Trophoblast cell (in vitro differentiated cells and primary cell): ENCODE measurements around the gene TMEM256.

Source experiments
- DNase-seq, 2 donors: peaks; one replicate each; pipeline ENCODE4 v3.0.0-alpha.2; 2016
- H2AFZ ChIP-seq: 2 replicates; pipeline ENCODE4 v1.6.1; 2013; ENCODE audit warnings: low read length, moderate library complexity, mild to moderate bottlenecking; ENCODE audit not compliant: insufficient read depth, poor library complexity
- H2AK5ac ChIP-seq: 2 replicates; pipeline ENCODE4 v1.6.1; 2013; ENCODE audit warnings: mild to moderate bottlenecking, low read length
- H2BK120ac ChIP-seq: 2 replicates; pipeline ENCODE4 v1.6.1; 2013; ENCODE audit warnings: low read length, mild to moderate bottlenecking, moderate library complexity; ENCODE audit not compliant: insufficient read depth, poor library complexity
- H2BK12ac ChIP-seq: 2 replicates; pipeline ENCODE4 v1.6.1; 2013; ENCODE audit warnings: mild to moderate bottlenecking, low read length, moderate library complexity
- H2BK5ac ChIP-seq: 2 replicates; pipeline ENCODE4 v1.6.1; 2013; ENCODE audit warnings: low read length, low read depth, moderate library complexity, mild to moderate bottlenecking; ENCODE audit not compliant: poor library complexity
- H3K14ac ChIP-seq: 2 replicates; pipeline ENCODE4 v1.6.1; 2013; ENCODE audit warnings: mild to moderate bottlenecking, low read length
- H3K18ac ChIP-seq: 2 replicates; pipeline ENCODE4 v1.6.1; 2013; ENCODE audit warnings: mild to moderate bottlenecking, low read length
- H3K23ac ChIP-seq: 2 replicates; pipeline ENCODE4 v1.6.1; 2013; ENCODE audit warnings: low read length
- H3K27ac ChIP-seq: 2 replicates; pipeline ENCODE4 v1.5.1; 2013; ENCODE audit warnings: low read depth, mild to moderate bottlenecking, inconsistent platforms, low read length, moderate library complexity
- H3K27me3 ChIP-seq: 2 replicates; pipeline ENCODE4 v1.6.1; 2013; ENCODE audit warnings: inconsistent platforms, mild to moderate bottlenecking, low read length, moderate library complexity; ENCODE audit not compliant: insufficient read depth
- H3K36me3 ChIP-seq, 2 experiments: 1 replicate in 1 of 2; 2 replicates in 1 of 2; pipeline ENCODE4 v1.6.1; 2013; ENCODE audit warnings: low read length in 2 of 2, mild to moderate bottlenecking in 2 of 2, moderate library complexity in 1 of 2; ENCODE audit not compliant: insufficient read depth in 2 of 2, control insufficient read depth in 1 of 2
- H3K4ac ChIP-seq: 2 replicates; pipeline ENCODE4 v1.6.1; 2013; ENCODE audit warnings: low read depth, mild to moderate bottlenecking, low read length, moderate library complexity
- H3K4me1 ChIP-seq, 2 experiments: 1 replicate in 1 of 2; 2 replicates in 1 of 2; pipeline ENCODE4 v1.6.1; 2013; ENCODE audit warnings: low read length in 2 of 2, mild to moderate bottlenecking in 2 of 2, moderate library complexity in 1 of 2; ENCODE audit not compliant: insufficient read depth in 2 of 2, control insufficient read depth in 1 of 2
- H3K4me2 ChIP-seq: 2 replicates; pipeline ENCODE4 v1.6.1; 2013; ENCODE audit warnings: inconsistent platforms, mild to moderate bottlenecking, low read length, moderate library complexity
- H3K4me3 ChIP-seq: 2 replicates; pipeline ENCODE4 v1.5.1; 2013; ENCODE audit warnings: mild to moderate bottlenecking, low read depth, low read length, inconsistent platforms
- H3K79me1 ChIP-seq: one replicate; pipeline ENCODE4 v1.6.1; 2013; ENCODE audit warnings: low read length
- H3K79me2 ChIP-seq: 2 replicates; pipeline ENCODE4 v1.6.1; 2013; ENCODE audit warnings: low read length, mild to moderate bottlenecking; ENCODE audit not compliant: control insufficient read depth, insufficient read depth, poor library complexity
- H3K9ac ChIP-seq: 2 replicates; pipeline ENCODE4 v1.6.1; 2013; ENCODE audit warnings: mild to moderate bottlenecking, low read length
- H3K9me3 ChIP-seq: 2 replicates; pipeline ENCODE4 v1.6.1; 2013; ENCODE audit warnings: low read depth, mild to moderate bottlenecking, control low read depth, inconsistent platforms, low read length; ENCODE audit not compliant: insufficient read depth
- H4K12ac ChIP-seq: 2 replicates; pipeline ENCODE4 v1.6.1; 2013; ENCODE audit warnings: low read depth, mild to moderate bottlenecking, low read length, moderate library complexity
- H4K8ac ChIP-seq: 2 replicates; pipeline ENCODE4 v1.6.1; 2013; ENCODE audit warnings: low read depth, mild to moderate bottlenecking, low read length, moderate library complexity
- H4K91ac ChIP-seq: one replicate; pipeline ENCODE4 v1.6.1; 2013; ENCODE audit warnings: low read depth, mild to moderate bottlenecking, low read length, moderate library complexity
- WGBS: extraction: QIAGEN DNeasy Blood & Tissue Kit; methylation state at CpG from one replicate; pipeline ENCODE4 v1.1.7; 2013; ENCODE audit warnings: missing lambda C conversion rate; ENCODE audit not compliant: insufficient read length, insufficient coverage; ENCODE audit errors: extremely low coverage; 5-methylcytosine and 5-hydroxymethylcytosine counted together

Gene TMEM256

GRCh38 chr17:7443499-7444485 lies 39.9 kb upstream of the TMEM256 start:
- H4K91ac ChIP-seq, result peak overlapping the region; percentile 16
- no peak overlapping the region for H2BK120ac ChIP-seq
- no CpG with 5 or more reads among the region's 7 CpGs for WGBS
- no peak overlapping the region for H3K27ac ChIP-seq
- H3K27me3 ChIP-seq, result peaks cover 11% of the 10 kb centered on the region
- DNase-seq, result no peak
- no peak overlapping the region for H3K9ac ChIP-seq
- H3K23ac ChIP-seq, result no peak overlapping the region
- H4K12ac ChIP-seq, result no peak overlapping the region
- no peak overlapping the region for H2AFZ ChIP-seq
- H3K14ac ChIP-seq, result no peak overlapping the region
- peaks cover 9% of the 10 kb centered on the region for H3K79me1 ChIP-seq
- H2AK5ac ChIP-seq, result peak overlapping the region; percentile 19
- no peak overlapping the region for H4K8ac ChIP-seq
- no peak overlapping the region for H3K18ac ChIP-seq
- H3K79me2 ChIP-seq, result peaks cover 2% of the 10 kb centered on the region
- H3K4me1 ChIP-seq, result peaks cover 8 to 18% of the 10 kb centered on the region in 2 experiments
- H3K36me3 ChIP-seq, result no peaks in the 10 kb centered on the region
- H3K9me3 ChIP-seq, result peaks cover 2% of the 10 kb centered on the region
- no peak overlapping the region for H2BK12ac ChIP-seq
- H3K4me3 ChIP-seq, result no peak overlapping the region
- no peak overlapping the region for H3K4me2 ChIP-seq
- H3K4ac ChIP-seq, result no peak overlapping the region
- no peak overlapping the region for H2BK5ac ChIP-seq

GRCh38 chr17:7442142-7442541 lies 38.2 kb upstream of the TMEM256 start:
- Histone ChIP-seq H4K12ac (no peak overlapping the region), H3K79me1 (peaks cover 9% of the 10 kb centered on the region), H2BK12ac (no peak overlapping the region), H2BK120ac (no peak overlapping the region), H3K4ac (no peak overlapping the region), H3K9me3 (no peaks in the 10 kb centered on the region), H3K14ac (no peak overlapping the region), H3K18ac (no peak overlapping the region), H4K91ac (no peak overlapping the region), H3K4me1 (peaks cover 17 to 31% of the 10 kb centered on the region in 2 experiments), H3K23ac (no peak overlapping the region), H2AK5ac (no peak overlapping the region), H3K27ac (no peak overlapping the region), H3K27me3 (peaks cover 18% of the 10 kb centered on the region), H3K4me3 (no peak overlapping the region), H2BK5ac (no peak overlapping the region), H4K8ac (no peak overlapping the region), H3K36me3 (no peaks in the 10 kb centered on the region), H3K79me2 (peaks cover 2% of the 10 kb centered on the region), H2AFZ (no peak overlapping the region), H3K9ac (no peak overlapping the region), H3K4me2 (no peak overlapping the region)
- no CpG with 5 or more reads among the region's 2 CpGs for WGBS
- DNase-seq, result no peak

GRCh38 chr17:7441266-7441665 lies 37.4 kb upstream of the TMEM256 start:
- H2BK5ac ChIP-seq, result no peak overlapping the region
- no peak overlapping the region for H3K4ac ChIP-seq
- H3K27ac ChIP-seq, result no peak overlapping the region
- H3K36me3 ChIP-seq, result no peaks in the 10 kb centered on the region
- no peak overlapping the region for H4K12ac ChIP-seq
- H2AFZ ChIP-seq, result no peak overlapping the region
- no peak overlapping the region for H3K14ac ChIP-seq
- H3K79me2 ChIP-seq, result peaks cover 2% of the 10 kb centered on the region
- H3K18ac ChIP-seq, result no peak overlapping the region
- H4K8ac ChIP-seq, result no peak overlapping the region
- H4K91ac ChIP-seq, result no peak overlapping the region
- H3K4me1 ChIP-seq, result peaks cover 23 to 37% of the 10 kb centered on the region in 2 experiments
- peaks cover 14% of the 10 kb centered on the region for H3K79me1 ChIP-seq
- no peak overlapping the region for H2AK5ac ChIP-seq
- no peak overlapping the region for H2BK120ac ChIP-seq
- peaks cover 2% of the 10 kb centered on the region for H3K9me3 ChIP-seq
- no CpG with 5 or more reads among the region's 7 CpGs for WGBS
- H3K9ac ChIP-seq, result no peak overlapping the region
- no peak overlapping the region for H3K4me3 ChIP-seq
- no peak overlapping the region for H3K23ac ChIP-seq
- H3K27me3 ChIP-seq, result peaks cover 18% of the 10 kb centered on the region
- H3K4me2 ChIP-seq, result peak overlapping the region; percentile 70
- H2BK12ac ChIP-seq, result no peak overlapping the region
- no peak for DNase-seq

- peak overlapping the region; percentile 70 for H3K4me2 ChIP-seq
- no peak overlapping the region for H3K27ac ChIP-seq
- H3K18ac ChIP-seq, result no peak overlapping the region
- no peak overlapping the region for H2BK120ac ChIP-seq
- no peak overlapping the region for H3K14ac ChIP-seq
- H3K9ac ChIP-seq, result no peak overlapping the region
- H3K27me3 ChIP-seq, result peaks cover 18% of the 10 kb centered on the region
- H2AFZ ChIP-seq, result no peak overlapping the region
- H2BK12ac ChIP-seq, result no peak overlapping the region
- peak overlapping the region; percentile 77 for H4K8ac ChIP-seq
- H3K4ac ChIP-seq, result no peak overlapping the region
- H4K91ac ChIP-seq, result peak overlapping the region; percentile 29
- no peaks in the 10 kb centered on the region for H3K36me3 ChIP-seq
- H3K4me3 ChIP-seq, result peak overlapping the region; percentile 74
- H3K9me3 ChIP-seq, result peaks cover 2% of the 10 kb centered on the region
- peaks cover 25 to 38% of the 10 kb centered on the region in 2 experiments for H3K4me1 ChIP-seq
- peaks cover 4% of the 10 kb centered on the region for H3K79me2 ChIP-seq
- no CpG with 5 or more reads among the region's 12 CpGs for WGBS
- H3K23ac ChIP-seq, result no peak overlapping the region
- peaks cover 17% of the 10 kb centered on the region for H3K79me1 ChIP-seq
- DNase-seq, result no peak
- H4K12ac ChIP-seq, result no peak overlapping the region
- peak overlapping the region; percentile 24 for H2AK5ac ChIP-seq
- no peak overlapping the region for H2BK5ac ChIP-seq
Measured at GRCh38 chr17:7440834-7441195, 36.9 kb upstream of the TMEM256 start.
